ENCODE results near the gene SH2D3C. TPM values are rescaled to one million over a fixed set of nuclear protein-coding genes. Genes with fewer than 3 reads are reported as not detected.

The SH2D3C gene
- total RNA-seq, result 1 to 10 TPM; 4.7 to 8.1 (median 5.2) TPM

GRCh38 chr9:127778280-127779135 lies at the start of gene SH2D3C:
Gene SH2D3C (minus strand): TSS chr9:127778666. CDS start chr9:127778627, 39 bp downstream.
- DNase-seq, result no peak
- intact Hi-C loops (cut with DNase I; ENCODE audit: low total_unique reads) (no loop called here), in situ Hi-C loops (cut with MboI; ENCODE audit: low sequenced_read_pairs in 4 of 4) (no loop called here)
- TF ChIP-seq POLR2A (IDR thresholded peaks at IDR 0.05), result no peak
- TF ChIP-seq CTCF (IDR thresholded peaks at IDR 0.05 in 4 of 5, conservative IDR thresholded peaks at IDR 0.05 in 1 of 5), result no peak
- Histone ChIP-seq H3K9me3 (no peaks in the 10 kb centered on the region), H3K27me3 (no peaks in the 10 kb centered on the region), H3K27ac (peak within 1 kb of the TSS; percentile 40 to 69 (median 54)), H3K4me3 (peak within 1 kb of the TSS in 2 of 4 donors; percentile 11 to 28), H3K4me1 (peaks cover 0 to 4% of the 10 kb centered on the region in 2 donors), H3K36me3 (no peaks in the 10 kb centered on the region)
- no peak for ATAC-seq

GRCh38 chr9:127826253-127826913 lies 47.9 kb upstream of the SH2D3C start:
- no peak for ATAC-seq
- no peak for DNase-seq
- Histone ChIP-seq H3K27ac (peak overlapping the region in 1 of 4 donors; percentile 81), H3K4me3 (no peak overlapping the region), H3K4me1 (peaks cover 39 to 40% of the 10 kb centered on the region in 2 donors), H3K27me3 (no peaks in the 10 kb centered on the region), H3K36me3 (no peaks in the 10 kb centered on the region), H3K9me3 (no peaks in the 10 kb centered on the region)
- no peak for TF ChIP-seq CTCF (IDR thresholded peaks at IDR 0.05 in 4 of 5, conservative IDR thresholded peaks at IDR 0.05 in 1 of 5)
- no peak for TF ChIP-seq POLR2A (IDR thresholded peaks at IDR 0.05)
- in situ Hi-C loops (cut with MboI; ENCODE audit: low sequenced_read_pairs in 4 of 4), result no loop called here
- intact Hi-C loops (cut with DNase I; ENCODE audit: low total_unique reads), result no loop called here

GRCh38 chr9:127825319-127826051 lies 47.0 kb upstream of the SH2D3C start:
- TF ChIP-seq CTCF (IDR thresholded peaks at IDR 0.05 in 4 of 5, conservative IDR thresholded peaks at IDR 0.05 in 1 of 5) (peak in 4 of 5 experiments; percentile 24 to 41 (median 28)), POLR2A (IDR thresholded peaks at IDR 0.05) (no peak)
- Histone ChIP-seq H3K9me3 (no peaks in the 10 kb centered on the region), H3K27me3 (no peaks in the 10 kb centered on the region), H3K36me3 (no peaks in the 10 kb centered on the region), H3K27ac (peak overlapping the region in 1 of 4 donors; percentile 28), H3K4me3 (no peak overlapping the region), H3K4me1 (peaks cover 39 to 40% of the 10 kb centered on the region in 2 donors)
- intact Hi-C loops (cut with DNase I; ENCODE audit: low total_unique reads) (no loop called here), in situ Hi-C loops (cut with MboI; ENCODE audit: low sequenced_read_pairs in 4 of 4) (no loop called here)
- DNase-seq, result peak in 1 of 2 donors; percentile 44
- ATAC-seq, result no peak

- ATAC-seq, result no peak
- TF ChIP-seq POLR2A (IDR thresholded peaks at IDR 0.05) (no peak), CTCF (IDR thresholded peaks at IDR 0.05 in 4 of 5, conservative IDR thresholded peaks at IDR 0.05 in 1 of 5) (no peak)
- Histone ChIP-seq H3K4me3 (no peak overlapping the region), H3K9me3 (no peaks in the 10 kb centered on the region), H3K27me3 (no peaks in the 10 kb centered on the region), H3K4me1 (peaks cover 23 to 33% of the 10 kb centered on the region in 2 donors), H3K27ac (peak overlapping the region; percentile 1 to 64 (median 22)), H3K36me3 (peaks cover 0 to 13% of the 10 kb centered on the region in 2 donors)
- in situ Hi-C loops (cut with MboI; ENCODE audit: low sequenced_read_pairs in 4 of 4) (no loop called here), intact Hi-C loops (cut with DNase I; ENCODE audit: low total_unique reads) (no loop called here)
- no peak for DNase-seq
These were observed 43.6 kb upstream of the SH2D3C start for GRCh38 chr9:127822108-127822507.

Data from gastrocnemius medialis (tissue), 4 donors.